ENCODE results near the gene ST8SIA6.

DNA sequence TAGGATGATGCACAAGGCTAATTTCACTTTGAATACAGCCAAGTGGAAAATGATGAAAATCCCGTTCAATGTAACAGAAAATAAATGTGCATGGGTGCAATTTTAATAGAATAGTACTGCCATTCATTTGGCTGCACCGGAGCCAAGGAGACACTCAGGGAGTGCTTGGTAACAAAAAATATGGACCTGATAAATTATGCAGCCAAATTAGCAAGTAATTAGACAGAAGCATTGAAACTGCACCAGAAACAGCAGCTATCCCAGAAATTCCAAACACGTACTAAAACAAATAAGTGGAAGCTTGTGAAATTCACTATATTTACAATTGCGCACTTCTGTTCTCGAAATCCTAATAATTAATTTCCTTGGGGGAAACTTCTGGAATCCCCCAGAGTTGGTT is 31.5 kb downstream of the ST8SIA6 start:
- no peak for TF ChIP-seq EZH2 (IDR thresholded peaks at IDR 0.05; ENCODE audit: borderline replicate concordance, low read depth, low read length)
- no peak for TF ChIP-seq POLR2G (IDR thresholded peaks at IDR 0.05; ENCODE audit: low read depth, low read length)
- TF ChIP-seq, protein P1, sequence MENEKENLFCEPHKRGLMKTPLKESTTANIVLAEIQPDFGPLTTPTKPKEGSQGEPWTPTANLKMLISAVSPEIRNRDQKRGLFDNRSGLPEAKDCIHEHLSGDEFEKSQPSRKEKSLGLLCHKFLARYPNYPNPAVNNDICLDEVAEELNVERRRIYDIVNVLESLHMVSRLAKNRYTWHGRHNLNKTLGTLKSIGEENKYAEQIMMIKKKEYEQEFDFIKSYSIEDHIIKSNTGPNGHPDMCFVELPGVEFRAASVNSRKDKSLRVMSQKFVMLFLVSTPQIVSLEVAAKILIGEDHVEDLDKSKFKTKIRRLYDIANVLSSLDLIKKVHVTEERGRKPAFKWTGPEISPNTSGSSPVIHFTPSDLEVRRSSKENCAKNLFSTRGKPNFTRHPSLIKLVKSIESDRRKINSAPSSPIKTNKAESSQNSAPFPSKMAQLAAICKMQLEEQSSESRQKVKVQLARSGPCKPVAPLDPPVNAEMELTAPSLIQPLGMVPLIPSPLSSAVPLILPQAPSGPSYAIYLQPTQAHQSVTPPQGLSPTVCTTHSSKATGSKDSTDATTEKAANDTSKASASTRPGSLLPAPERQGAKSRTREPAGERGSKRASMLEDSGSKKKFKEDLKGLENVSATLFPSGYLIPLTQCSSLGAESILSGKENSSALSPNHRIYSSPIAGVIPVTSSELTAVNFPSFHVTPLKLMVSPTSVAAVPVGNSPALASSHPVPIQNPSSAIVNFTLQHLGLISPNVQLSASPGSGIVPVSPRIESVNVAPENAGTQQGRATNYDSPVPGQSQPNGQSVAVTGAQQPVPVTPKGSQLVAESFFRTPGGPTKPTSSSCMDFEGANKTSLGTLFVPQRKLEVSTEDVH (IDR thresholded peaks at IDR 0.05; ENCODE audit: low read depth, partially characterized antibody) = no peak
- TF ChIP-seq NFIX (CRISPR knock-in tag; IDR thresholded peaks at IDR 0.05; ENCODE audit: low read depth) = no peak
- no peak for TF ChIP-seq NONO (IDR thresholded peaks at IDR 0.05; ENCODE audit: low read depth in 2 of 2, low read length in 1 of 2)
- no peak for TF ChIP-seq POLR2AphosphoS2 (IDR thresholded peaks at IDR 0.05; ENCODE audit: low read length)
- TF ChIP-seq SMAD4 (CRISPR knock-in tag; conservative IDR thresholded peaks at IDR 0.05) = no peak
- TF ChIP-seq NRF1 (conservative IDR thresholded peaks at IDR 0.05 in 1 of 2, IDR thresholded peaks at IDR 0.05 in 1 of 2) = no peak
- TF ChIP-seq CBX8 (IDR thresholded peaks at IDR 0.05; ENCODE audit: borderline replicate concordance, extremely low read depth, low read depth, low read length, poor library complexity, severe bottlenecking) = no peak
- TF ChIP-seq, protein P2, sequence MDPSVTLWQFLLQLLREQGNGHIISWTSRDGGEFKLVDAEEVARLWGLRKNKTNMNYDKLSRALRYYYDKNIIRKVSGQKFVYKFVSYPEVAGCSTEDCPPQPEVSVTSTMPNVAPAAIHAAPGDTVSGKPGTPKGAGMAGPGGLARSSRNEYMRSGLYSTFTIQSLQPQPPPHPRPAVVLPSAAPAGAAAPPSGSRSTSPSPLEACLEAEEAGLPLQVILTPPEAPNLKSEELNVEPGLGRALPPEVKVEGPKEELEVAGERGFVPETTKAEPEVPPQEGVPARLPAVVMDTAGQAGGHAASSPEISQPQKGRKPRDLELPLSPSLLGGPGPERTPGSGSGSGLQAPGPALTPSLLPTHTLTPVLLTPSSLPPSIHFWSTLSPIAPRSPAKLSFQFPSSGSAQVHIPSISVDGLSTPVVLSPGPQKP (CRISPR knock-in tag; IDR thresholded peaks at IDR 0.05) = no peak
- no peak for TF ChIP-seq ZNF785 (CRISPR knock-in tag; IDR thresholded peaks at IDR 0.05)
- no peak for TF ChIP-seq POLR2A (conservative IDR thresholded peaks at IDR 0.05)
- TF ChIP-seq, protein P3, sequence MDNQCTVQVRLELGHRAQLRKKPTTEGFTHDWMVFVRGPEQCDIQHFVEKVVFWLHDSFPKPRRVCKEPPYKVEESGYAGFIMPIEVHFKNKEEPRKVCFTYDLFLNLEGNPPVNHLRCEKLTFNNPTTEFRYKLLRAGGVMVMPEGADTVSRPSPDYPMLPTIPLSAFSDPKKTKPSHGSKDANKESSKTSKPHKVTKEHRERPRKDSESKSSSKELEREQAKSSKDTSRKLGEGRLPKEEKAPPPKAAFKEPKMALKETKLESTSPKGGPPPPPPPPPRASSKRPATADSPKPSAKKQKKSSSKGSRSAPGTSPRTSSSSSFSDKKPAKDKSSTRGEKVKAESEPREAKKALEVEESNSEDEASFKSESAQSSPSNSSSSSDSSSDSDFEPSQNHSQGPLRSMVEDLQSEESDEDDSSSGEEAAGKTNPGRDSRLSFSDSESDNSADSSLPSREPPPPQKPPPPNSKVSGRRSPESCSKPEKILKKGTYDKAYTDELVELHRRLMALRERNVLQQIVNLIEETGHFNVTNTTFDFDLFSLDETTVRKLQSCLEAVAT (IDR thresholded peaks at IDR 0.05) = no peak
- TF ChIP-seq, protein P4, sequence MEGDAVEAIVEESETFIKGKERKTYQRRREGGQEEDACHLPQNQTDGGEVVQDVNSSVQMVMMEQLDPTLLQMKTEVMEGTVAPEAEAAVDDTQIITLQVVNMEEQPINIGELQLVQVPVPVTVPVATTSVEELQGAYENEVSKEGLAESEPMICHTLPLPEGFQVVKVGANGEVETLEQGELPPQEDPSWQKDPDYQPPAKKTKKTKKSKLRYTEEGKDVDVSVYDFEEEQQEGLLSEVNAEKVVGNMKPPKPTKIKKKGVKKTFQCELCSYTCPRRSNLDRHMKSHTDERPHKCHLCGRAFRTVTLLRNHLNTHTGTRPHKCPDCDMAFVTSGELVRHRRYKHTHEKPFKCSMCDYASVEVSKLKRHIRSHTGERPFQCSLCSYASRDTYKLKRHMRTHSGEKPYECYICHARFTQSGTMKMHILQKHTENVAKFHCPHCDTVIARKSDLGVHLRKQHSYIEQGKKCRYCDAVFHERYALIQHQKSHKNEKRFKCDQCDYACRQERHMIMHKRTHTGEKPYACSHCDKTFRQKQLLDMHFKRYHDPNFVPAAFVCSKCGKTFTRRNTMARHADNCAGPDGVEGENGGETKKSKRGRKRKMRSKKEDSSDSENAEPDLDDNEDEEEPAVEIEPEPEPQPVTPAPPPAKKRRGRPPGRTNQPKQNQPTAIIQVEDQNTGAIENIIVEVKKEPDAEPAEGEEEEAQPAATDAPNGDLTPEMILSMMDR (IDR thresholded peaks at IDR 0.05 in 2 of 3, conservative IDR thresholded peaks at IDR 0.05 in 1 of 3; ENCODE audit: insufficient read depth in 2 of 3, low read depth in 1 of 3, low read length in 3 of 3) = no peak

Data from K562 (cell line).